LNCaP clone FGC (cell line): Measurements from ENCODE around the gene DHRS4L2.
A peak's percentile ranks its signal among the peaks of the same experiment; 100 is the strongest.
"Not testable (repeated sequence)": the region's sequence is repeated elsewhere in the genome, so short reads cannot be mapped to it uniquely, and the experiment has no call there.

Experiments used
- DNase-seq: peaks from one replicate; pipeline ENCODE4 v3.0.0-alpha.2; 2011; ENCODE audit warnings: low read depth
- H3K4me3 ChIP-seq: 2 replicates; pipeline ENCODE4 v1.5.1; 2011; ENCODE audit warnings: mild to moderate bottlenecking, low read depth, low read length, control low read depth
- TF ChIP-seq, protein P1 (sequence below): IDR thresholded peaks from 2 replicates; pipeline ENCODE4 v1.5.1; 2012; ENCODE audit warnings: mild to moderate bottlenecking; ENCODE audit not compliant: control insufficient read depth, insufficient read depth; ENCODE audit errors: extremely low read depth

Gene DHRS4L2

GRCh38 chr14:23951590-23952201, 37.0 kb upstream of the DHRS4L2 start:
- DNase-seq = no peak
- no peak overlapping the region for H3K4me3 ChIP-seq
- TF ChIP-seq, protein P1, sequence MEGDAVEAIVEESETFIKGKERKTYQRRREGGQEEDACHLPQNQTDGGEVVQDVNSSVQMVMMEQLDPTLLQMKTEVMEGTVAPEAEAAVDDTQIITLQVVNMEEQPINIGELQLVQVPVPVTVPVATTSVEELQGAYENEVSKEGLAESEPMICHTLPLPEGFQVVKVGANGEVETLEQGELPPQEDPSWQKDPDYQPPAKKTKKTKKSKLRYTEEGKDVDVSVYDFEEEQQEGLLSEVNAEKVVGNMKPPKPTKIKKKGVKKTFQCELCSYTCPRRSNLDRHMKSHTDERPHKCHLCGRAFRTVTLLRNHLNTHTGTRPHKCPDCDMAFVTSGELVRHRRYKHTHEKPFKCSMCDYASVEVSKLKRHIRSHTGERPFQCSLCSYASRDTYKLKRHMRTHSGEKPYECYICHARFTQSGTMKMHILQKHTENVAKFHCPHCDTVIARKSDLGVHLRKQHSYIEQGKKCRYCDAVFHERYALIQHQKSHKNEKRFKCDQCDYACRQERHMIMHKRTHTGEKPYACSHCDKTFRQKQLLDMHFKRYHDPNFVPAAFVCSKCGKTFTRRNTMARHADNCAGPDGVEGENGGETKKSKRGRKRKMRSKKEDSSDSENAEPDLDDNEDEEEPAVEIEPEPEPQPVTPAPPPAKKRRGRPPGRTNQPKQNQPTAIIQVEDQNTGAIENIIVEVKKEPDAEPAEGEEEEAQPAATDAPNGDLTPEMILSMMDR = no peak

GRCh38 chr14:23953116-23953463, 35.6 kb upstream of the DHRS4L2 start:
- H3K4me3 ChIP-seq = peak overlapping the region; percentile 79
- not testable (repeated sequence) for DNase-seq

GRCh38 chr14:23953464-23954278, 35.1 kb upstream of the DHRS4L2 start, which contains the start of gene DHRS4:
Gene DHRS4 (plus strand): TSS chr14:23953770. CDS start chr14:23953789, 19 bp downstream.
- TF ChIP-seq, protein P1 = peak; percentile 91
- peak; percentile 46 for DNase-seq
- peak within 1 kb of the TSS; percentile 79 for H3K4me3 ChIP-seq

GRCh38 chr14:23954279-23954614, 34.5 kb upstream of the DHRS4L2 start:
- not testable (repeated sequence) for DNase-seq
- H3K4me3 ChIP-seq = peak overlapping the region; percentile 79

DNA sequence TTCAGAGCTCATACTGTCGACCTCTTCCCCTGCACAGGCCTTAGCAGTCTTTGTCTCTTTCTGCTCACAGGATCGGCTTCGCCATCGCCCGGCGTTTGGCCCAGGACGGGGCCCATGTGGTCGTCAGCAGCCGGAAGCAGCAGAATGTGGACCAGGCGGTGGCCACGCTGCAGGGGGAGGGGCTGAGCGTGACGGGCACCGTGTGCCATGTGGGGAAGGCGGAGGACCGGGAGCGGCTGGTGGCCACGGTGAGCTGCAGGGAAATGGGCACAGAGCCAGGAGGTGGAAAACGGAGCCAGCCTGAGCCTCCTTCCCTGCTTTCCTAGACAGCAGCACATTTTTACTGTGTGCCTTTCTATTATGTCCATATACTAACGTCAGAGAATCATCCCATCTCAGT, 33.8 kb upstream of the DHRS4L2 start:
- DNase-seq = peak; percentile 38
- H3K4me3 ChIP-seq = peak overlapping the region; percentile 79

GRCh38 chr14:23955811-23956210, 32.9 kb upstream of the DHRS4L2 start:
- not testable (repeated sequence) for DNase-seq, H3K4me3 ChIP-seq

DNA sequence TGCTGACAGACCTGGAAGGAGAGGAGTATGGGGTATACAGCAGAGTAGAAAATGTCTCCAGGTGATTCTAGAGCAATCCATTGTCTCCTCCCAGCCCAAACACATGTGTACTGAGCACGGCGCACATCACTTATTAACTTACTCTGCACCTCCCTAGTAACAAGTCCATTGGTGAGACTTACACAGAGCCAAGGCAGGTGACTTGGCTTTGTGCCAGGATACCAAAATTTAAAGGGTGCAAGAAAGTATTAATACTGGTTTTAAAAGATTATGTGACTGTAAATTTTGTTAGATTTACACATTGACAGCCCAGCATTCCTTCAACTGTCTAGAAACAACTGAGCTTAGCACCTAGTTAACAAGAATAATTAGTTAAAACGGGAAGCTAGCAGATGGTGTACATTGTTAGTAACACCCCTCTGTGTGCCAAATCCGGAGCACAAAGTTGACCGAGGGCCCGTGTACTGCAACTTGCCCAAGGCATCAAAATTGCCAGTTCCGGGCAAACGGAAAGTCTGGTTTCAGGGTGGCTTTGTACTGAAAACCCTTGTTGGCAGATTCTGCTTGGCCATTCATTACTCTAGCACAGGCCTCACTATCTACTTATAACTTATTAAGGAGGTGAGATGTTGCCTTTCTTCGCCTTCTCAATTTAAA, 30.7 kb upstream of the DHRS4L2 start:
- DNase-seq, H3K4me3 ChIP-seq: not testable (repeated sequence)

GRCh38 chr14:23960899-23961298, 27.8 kb upstream of the DHRS4L2 start:
- DNase-seq, H3K4me3 ChIP-seq: not testable (repeated sequence)

GRCh38 chr14:23961704-23962103, 27.0 kb upstream of the DHRS4L2 start:
- H3K4me3 ChIP-seq, DNase-seq: not testable (repeated sequence)

DNA sequence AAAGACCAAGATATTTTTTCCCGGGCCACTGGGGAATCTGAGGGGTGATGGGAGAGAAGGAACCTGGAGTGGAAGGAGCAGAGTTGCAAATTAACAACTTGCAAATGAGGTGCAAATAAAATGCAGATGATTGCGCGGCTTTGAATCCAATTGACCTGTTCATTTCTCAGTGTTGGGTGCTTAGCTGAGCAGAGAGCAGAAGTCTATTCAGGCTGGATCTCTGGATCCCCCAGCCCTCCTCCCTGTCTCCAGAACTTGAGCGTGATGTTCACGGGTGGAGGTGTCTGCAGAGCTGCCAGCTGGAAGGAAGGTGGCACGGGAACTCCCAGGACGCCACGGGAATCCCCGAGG, 19.6 kb upstream of the DHRS4L2 start:
- DNase-seq, H3K4me3 ChIP-seq: not testable (repeated sequence)

DNA sequence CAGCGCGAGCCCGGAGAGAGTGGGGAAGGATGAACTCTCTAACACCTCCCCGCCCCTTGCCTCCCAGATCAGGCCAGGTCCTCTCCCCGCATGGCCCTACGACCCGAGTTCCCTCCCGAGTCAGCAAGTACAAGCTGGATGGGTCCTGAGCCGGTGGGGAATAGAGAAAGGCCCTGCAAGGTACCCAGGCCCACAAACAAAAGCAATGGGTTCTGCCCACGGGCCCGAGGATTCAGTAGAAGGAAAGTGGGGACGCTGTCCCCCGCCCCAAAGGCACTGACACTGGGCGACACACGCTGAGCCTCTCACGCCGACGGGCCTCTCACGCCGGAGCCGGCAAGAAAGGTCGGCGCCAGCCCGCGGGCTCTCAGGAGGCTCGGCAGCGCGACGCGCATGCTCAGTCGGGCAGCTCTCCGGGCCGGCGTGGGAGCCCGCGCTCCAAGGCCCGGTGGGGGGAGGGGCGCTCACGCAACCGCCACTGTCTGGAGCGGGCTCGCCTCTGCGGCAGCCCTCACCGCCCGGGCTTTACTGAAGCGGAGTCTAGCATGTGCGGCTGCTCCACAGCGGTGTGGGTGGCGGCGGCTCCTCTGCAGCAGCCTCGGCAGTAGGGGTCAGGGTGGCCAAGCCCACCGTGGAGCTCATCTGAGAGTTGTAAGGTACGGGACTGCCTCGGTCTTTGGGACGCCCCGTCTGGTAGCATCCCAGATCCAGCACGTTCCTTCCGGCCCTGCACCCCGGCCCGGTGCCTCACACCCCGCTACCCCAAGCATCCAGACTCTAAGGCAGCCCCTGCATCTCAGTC, 19.0 kb upstream of the DHRS4L2 start:
- not testable (repeated sequence) for DNase-seq
- H3K4me3 ChIP-seq = peak overlapping the region; percentile 49

DNA sequence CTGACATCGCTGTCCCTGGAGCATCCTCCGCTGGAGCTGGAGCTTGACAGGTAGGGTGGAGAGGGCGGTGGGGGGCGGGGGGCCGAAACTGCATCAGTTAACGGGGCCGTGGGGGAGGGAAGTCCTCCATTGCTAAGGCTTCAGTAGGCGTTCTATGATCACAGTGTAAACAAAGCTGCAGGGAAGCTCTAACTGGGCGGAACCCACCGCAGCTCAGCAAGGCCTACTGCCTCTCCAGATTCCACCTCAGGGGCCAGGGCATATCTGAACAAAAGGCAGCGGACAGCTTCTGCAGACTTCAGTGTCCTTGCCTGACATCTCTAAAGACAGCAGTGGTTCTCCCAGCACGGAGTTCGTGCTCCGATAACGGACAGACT, 18.5 kb upstream of the DHRS4L2 start:
- DNase-seq = not testable (repeated sequence)
- peak overlapping the region; percentile 49 for H3K4me3 ChIP-seq

DNA sequence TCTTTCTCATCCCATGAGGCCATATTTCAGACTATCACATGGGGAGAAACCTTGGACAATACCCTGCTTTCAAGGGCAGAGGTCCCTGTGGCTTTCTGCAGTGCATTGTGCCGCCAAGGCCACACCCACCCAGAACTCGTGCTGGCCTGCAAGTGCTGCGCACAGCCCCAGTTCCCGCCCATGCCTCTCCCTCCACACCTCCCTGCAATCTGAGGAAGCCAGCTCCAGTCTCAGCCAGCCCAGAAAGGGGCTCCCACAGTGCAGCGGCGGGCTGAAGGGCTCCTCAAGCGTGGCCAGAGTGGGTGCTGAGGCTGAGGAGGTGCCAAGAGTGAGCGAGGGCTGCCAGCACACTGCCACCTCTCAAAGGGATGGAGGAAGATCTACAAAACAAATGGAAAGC, 15.6 kb upstream of the DHRS4L2 start:
- not testable (repeated sequence) for DNase-seq

GRCh38 chr14:23974041-23974440, 14.7 kb upstream of the DHRS4L2 start:
- H3K4me3 ChIP-seq, DNase-seq: not testable (repeated sequence)

More for the DNA sequence above, 15.6 kb upstream of the DHRS4L2 start:
- not testable (repeated sequence) for H3K4me3 ChIP-seq

DNA sequence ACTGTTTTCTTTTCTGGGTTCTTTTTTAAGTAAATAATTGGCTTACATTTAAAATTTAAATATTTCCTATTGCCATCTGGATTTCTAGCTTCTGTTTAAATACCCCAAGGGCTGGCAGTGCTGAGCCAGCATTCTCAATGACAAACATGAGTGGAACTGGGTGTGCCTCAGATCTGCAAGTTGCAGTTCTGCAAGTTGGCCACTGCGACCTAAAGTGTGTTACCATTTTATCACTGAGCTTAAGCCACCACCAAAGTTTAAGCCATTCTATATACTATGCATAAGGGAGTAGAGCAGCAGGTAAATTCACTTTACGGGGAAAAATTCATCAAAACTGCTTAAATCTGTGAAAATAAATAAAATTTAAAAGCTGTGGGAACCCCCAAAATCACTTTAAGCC, 11.5 kb upstream of the DHRS4L2 start:
- not testable (repeated sequence) for H3K4me3 ChIP-seq, DNase-seq
